SK-N-MC (cell line): ENCODE results near the gene ZBTB4.

Experiments
- EZH2 ChIP-seq: fragments of 200-600 bp; sonication (generic); IDR thresholded peaks from one replicate; pipeline ENCODE4 v1.6.1; 2017; ENCODE audit warnings: antibody characterized with exemption
- POLR2AphosphoS5 ChIP-seq: IDR thresholded peaks from 2 replicates; pipeline ENCODE4 v1.6.1; 2012; ENCODE audit warnings: mild to moderate bottlenecking, low read depth, low read length, borderline replicate concordance

DNA sequence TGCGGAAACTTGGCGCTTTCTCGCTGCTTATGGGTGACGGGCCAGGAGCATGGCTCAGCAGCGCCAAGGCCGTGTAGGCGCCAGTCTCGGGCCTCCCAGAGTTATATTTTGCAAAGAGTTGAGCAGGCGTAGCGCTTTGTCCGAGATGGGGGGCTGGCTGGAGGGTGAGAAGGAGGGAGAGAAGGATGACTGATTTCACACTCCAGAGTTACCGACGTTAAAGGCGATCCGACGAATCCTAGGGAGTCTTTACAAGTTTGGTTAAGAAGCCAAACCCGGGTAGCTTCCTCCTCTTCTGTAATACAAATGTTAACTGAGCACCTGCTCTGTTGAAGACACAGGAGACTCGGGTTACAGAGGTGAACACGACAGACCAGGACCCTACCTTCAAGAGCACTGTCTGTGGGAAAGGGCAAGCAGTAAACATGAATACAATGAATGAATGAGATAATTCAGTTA lies 5.5 kb upstream of the ZBTB4 start:
- no peak for TF ChIP-seq EZH2
- no peak for TF ChIP-seq POLR2AphosphoS5
